ENCODE results near the gene WAC.
"Not testable (repeated sequence)": the region's sequence is repeated elsewhere in the genome, so short reads cannot be mapped to it uniquely, and the experiment has no call there.

The WAC gene

DNA sequence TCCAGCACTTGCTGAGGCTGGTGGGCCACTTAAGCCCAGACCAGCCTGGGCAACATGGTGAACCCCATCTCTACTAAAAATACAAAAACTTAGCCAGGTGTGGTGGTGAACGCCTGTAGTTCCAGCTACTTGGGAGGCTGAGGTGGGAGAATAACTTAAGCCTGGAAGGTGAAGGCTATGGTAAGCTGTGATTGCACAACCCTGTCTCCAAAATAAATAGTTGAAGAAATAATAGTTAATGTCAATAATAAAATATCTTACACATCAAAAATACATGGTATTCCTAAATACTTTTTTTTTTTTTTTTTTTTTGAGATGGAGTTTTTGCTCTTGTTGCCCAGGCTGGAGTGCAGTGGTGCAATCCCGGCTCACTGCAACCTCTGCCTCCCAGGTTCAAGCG is 76.7 kb downstream of the WAC start:
- not testable (repeated sequence) for DNase-seq (ENCODE audit: low read depth in 2 of 2)

DNA sequence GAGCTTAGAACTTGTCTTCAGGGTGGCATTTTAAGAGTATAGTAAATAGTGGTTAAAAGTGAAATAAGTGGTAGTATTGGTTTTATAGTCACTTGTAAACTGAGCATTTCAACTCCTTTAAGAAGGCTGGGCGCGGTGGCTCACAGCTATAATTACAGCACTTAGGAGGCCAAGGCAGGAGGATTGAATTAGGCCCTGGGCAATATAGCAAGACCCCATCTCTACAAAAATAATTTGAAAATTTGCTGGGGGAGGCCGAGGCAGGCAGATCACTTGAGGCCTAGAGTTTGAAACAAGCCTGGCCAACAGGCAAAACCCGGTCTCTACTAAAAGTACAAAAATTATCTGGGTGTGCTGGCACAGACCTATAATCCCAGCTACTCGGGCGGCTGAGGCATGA is 80.0 kb downstream of the WAC start:
- DNase-seq (ENCODE audit: low read depth in 2 of 2), result no peak

DNA sequence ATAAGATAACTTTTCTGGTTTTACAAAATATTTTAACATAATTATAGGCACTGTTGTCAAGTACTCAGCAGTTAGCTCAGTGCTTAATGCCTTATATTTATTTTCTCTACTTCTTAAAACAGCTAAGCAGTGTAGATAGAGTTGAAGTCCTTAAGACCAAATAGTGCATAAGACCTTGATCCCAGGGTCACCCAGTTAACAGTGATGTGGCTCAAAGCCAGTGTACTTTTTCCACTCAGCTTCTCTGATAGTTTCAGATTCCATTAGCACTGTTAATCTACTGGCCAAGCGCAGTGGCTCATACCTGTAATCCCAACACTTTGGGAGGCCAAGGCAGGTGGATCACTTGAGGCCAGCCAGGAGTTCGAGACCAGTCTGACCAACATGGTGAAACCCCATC is 83.6 kb downstream of the WAC start:
- DNase-seq (ENCODE audit: low read depth in 2 of 2), result no peak

DNA sequence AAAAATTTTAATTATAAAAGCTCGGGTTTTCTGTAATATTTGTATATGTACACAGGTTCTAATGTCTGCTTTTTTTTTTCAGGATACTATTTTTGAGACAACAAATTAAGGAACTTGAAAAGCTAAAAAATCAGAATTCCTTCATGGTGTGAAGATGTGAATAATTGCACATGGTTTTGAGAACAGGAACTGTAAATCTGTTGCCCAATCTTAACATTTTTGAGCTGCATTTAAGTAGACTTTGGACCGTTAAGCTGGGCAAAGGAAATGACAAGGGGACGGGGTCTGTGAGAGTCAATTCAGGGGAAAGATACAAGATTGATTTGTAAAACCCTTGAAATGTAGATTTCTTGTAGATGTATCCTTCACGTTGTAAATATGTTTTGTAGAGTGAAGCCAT is 86.5 kb downstream of the WAC start:
- DNase-seq (ENCODE audit: low read depth in 2 of 2), result no peak

DNA sequence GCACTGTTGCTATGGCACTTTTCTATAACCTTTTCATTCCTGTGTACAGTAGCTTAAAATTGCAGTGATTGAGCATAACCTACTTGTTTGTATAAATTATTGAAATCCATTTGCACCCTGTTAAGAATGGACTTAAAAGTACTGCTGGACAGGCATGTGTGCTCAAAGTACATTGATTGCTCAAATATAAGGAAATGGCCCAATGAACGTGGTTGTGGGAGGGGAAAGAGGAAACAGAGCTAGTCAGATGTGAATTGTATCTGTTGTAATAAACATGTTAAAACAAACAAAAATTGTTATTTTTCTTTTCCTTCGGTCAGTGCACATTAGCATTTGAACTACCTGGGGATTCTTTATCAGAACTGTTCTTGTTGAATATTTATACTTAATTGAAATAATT is 87.3 kb downstream of the WAC start:
- no peak for DNase-seq (ENCODE audit: low read depth in 2 of 2)

DNA sequence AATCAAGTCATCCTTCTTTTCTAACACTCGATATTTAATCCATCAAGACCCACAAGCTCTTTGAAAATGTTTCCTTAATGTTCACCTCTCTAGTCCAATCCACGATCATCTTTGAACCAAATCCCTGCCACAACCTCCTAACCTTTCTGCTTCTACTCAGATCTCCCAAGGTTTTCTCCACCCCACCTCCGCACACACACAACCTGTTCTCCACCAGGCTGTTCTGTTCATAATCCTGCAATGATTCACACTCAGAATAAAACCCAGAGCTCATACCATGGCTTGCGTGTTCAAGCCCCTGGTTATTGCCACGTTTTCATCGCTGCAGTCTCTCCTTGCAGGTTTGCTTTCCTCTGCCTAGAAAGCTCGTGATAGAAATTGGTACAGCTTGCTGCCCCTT is 90.6 kb downstream of the WAC start:
- DNase-seq (ENCODE audit: low read depth in 2 of 2), result no peak

DNA sequence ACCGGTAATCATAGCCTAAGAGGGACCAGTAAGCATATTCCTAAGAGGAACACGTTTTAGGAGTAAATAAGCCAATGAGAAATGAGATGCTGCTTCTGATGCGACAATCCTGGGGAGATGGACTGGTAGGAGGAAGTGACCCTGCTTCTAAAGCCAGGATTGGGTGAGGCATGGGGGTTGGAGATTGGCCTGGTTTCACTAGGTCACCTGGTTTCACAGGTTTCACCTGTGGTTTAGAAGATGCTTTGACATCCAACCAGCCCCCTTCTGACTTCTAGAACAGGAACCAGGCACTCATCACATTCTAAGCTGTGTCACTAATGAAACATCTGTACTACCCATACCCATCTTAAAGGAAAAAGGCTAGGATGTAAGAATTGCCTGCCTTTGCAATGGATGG is 91.4 kb downstream of the WAC start:
- DNase-seq (ENCODE audit: low read depth in 2 of 2), result no peak

DNA sequence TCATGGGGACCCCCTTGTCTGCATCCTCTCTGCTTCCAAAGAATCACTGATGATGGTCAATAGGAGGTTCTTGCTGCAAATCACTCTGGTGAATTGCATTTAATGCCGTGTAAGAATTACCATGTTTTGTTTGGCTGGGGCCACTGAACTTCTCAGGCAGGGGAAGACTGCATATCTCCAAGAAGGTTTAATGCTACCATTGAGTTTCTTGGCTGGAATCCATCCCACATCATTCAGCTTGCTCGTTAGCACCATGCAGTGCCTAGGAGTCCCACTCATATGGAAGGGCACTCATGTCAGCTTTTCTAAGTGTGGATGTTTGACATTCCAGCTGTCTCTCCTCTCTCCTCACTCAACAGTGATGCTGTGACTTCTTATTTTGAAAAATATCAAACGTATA is 94.2 kb downstream of the WAC start:
- no peak for DNase-seq (ENCODE audit: low read depth in 2 of 2)

DNA sequence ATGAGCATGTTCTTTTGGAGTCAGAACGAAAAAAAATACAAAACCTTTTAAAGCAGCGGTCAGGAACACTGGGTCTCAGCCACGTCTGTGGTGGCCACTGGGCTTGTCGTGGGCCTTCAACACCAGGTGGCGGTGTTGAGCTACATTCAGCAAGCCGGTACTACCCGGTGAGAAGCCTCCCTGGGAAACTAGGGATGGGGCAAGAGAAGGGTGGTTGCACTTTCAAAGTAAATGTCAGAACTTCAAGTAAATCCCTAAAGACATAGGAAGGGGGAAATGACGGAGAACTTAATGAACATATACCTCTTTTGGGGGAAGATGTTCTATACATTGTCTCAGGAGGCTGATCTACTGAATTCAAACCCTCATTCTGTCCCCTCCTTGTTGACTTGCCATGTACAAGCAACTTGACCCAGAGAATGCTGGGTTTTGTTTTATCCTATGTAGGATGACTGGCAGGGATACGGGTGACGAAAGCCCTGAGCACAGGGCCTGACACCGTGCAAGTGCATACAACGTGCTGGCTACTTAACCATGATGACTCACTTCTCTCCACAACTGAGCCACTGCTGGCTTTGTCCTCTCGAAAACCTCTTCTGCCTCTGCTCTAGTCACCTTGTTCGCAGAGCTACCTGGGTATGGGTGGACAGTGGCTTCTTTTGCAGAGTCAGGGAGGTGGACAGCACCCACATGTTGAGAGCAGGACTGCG is 95.4 kb downstream of the WAC start:
- peak; percentile 51 to 57 for DNase-seq (ENCODE audit: low read depth in 2 of 2)

DNA sequence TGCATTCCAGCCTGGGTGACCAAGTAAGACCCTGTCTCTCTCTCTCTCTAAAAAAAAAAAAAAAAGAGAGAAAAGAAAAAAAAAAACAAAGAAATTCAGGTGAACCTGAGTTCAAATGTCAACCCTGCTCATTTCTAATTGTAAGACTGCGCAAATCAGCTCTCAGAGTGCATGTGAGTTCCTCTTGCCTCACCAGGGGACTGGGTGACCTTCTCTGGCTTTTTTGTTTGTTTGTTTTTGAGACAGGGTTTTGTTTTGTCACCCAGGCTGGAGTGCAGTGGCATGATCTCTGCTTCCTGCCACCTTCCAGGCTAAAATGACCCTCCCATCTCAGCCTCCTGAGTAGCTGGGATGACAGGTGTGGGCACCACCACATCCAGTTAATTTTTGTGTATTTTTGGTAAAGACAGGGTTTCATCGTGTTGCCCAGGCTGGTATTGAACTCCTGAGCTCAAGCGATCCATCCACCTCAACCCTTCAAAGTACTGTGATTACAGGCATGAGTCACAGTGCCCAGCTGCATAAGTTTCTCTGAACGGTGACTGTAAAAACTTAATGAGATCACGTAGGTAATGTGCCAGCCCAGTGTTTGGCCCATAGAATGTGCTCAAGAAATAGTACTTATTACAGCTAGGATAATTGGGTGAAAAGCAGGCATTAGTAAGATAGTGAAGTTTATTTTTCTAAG is 99.1 kb downstream of the WAC start:
- DNase-seq (ENCODE audit: low read depth in 2 of 2), result no peak

DNA sequence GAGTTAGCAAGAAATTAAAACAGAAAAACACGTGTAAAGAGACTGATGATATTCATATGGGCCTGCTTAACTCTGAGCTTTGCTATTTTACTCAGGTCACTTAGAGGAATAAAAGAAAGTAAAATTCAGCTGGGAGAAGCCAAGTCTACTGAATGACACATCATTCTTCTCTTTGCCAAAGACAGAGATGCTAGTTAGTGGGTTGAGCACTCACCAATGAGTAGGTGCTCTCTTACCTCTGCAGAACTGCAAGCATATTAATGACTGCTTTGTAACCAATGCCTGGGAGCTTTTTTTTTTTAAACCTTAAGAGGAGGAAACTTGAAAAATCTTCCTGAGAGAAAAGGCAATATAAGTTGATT is 99.6 kb downstream of the WAC start:
- no peak for DNase-seq (ENCODE audit: low read depth in 2 of 2)

DNA sequence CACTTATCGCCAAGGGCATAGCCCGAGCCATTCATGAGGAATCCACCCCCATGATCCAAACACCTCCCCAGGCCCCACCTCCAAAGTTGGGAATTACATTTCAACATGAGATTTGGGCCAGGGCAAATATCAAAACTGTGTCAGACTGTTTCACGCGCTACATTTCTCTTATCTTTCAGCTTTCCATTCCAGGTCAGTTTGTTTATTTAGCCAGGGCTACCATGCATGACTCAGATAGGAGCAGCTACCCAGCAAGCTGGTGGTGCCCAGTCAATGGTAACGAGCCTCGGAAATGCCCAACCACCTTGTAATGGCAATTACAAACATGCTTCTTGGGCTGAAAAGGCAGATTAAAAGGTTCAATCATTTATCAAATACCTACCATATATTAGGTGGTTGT is 100.8 kb downstream of the WAC start:
- no peak for DNase-seq (ENCODE audit: low read depth in 2 of 2)

DNA sequence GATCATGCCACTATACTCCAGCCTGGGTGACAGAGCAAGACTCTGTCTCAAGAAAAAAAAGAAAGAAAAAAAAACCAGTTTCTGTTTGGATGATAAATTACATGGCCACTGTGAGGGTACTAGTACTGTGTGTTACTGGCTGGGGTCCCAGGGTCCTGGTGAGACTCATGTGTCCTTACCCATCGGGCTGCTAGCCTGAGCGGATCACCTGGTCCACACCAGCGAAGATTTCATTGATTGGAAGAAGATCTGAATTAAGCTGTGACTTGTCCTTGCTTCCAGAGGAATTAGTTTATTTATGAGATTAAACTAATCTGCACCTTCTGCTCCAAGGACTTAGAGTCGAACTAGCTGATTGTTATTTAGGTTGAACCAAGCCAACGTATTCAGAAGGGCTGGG is 104.4 kb downstream of the WAC start:
- no peak for DNase-seq (ENCODE audit: low read depth in 2 of 2)

DNA sequence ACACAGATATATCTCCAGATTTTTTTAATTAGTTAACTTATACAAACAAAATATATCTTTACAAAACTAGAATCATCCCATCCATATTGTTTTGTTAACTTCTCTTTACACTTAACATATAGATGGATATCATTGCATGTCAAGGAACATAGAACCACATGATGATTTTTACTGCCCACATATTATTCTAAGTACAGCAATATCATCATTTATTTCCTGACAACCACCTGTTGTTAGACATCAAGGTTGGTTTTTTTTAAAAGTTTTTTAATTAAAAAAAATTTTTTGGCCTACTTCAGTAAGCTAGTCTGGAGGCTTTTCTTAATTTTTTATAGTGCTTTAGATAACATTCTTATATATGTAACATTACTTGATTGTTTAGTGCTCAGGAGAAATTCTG is 105.5 kb downstream of the WAC start:
- DNase-seq (ENCODE audit: low read depth in 2 of 2), result no peak

DNA sequence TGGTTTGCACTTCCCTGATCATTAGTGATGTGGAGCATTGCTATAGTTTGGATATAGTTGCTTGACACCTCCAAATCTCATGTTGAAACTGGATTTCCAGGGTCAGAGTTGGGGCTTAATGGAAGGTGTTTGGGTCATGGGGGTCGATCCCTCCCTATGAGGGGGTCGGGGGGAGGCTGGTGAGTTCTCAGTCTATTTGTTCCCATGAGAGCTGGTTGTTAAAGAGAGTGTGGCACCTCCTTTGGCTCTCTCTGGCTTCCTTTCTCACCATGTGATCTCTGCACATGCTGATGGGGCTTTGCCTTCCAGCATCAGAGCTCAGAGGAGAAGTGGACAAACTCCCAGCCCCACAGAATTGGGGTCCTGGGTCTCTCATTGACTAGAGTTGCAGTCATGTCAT is 107.6 kb downstream of the WAC start:
- DNase-seq (ENCODE audit: low read depth in 2 of 2), result no peak

DNA sequence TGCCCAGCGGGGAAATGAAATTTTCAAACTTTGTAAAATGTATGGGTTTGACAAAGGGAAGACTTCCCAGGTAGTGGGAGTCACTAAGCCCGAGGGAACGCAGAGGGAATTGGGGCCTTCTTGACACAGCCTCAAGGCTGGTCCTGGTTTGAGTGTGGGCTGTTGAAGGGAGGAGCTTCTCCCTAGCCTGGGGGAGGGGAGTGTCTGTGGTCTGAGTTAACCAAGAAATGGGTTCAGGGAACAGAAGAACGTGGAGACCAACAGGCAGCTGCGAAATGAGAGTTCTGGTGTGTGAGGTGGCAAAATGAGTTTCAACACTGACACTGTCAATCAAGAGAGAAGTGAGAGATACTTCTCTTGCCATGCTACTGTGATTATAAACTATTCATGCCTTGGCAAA is 111.7 kb downstream of the WAC start:
- DNase-seq (ENCODE audit: low read depth in 2 of 2), result no peak

DNA sequence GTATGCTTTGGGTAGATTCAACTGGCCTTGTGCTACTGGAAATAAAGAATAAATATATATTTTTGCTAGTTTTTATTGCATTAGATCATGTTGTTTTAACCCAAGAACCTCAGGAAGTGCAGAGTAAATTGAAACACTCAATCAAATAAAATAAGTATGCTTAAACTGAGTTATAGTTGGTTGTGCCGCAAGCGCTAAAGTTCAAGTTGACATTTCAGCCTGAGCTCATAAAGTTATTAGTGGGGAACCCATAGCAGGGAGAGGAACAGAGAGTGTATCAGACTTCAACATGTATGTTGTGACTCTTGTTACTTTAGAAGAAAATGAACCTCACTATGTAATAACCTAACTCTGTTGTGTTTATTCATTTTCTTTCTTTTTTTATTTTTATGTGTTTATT is 119.2 kb downstream of the WAC start:
- no peak for DNase-seq (ENCODE audit: low read depth in 2 of 2)

DNA sequence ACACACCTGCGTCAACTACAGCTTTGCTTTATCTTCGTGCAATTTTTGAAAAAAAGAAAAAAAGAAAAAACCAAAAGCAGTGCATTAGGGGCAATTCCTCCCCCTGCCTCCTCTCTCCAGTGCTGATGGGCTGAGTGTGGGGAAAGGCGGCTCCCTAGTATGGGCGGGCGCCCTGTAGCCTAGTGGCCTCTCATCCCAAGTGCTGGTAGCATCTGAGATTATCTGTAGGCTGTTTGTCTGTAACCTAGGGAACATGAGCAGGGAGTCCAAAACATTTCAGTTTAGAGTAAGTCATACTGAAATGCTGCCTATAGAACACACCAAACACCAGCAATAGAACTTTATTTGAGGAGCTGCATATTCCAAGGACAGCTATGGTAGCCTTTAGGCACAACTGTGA is 119.8 kb downstream of the WAC start:
- DNase-seq (ENCODE audit: low read depth in 2 of 2), result no peak

DNA sequence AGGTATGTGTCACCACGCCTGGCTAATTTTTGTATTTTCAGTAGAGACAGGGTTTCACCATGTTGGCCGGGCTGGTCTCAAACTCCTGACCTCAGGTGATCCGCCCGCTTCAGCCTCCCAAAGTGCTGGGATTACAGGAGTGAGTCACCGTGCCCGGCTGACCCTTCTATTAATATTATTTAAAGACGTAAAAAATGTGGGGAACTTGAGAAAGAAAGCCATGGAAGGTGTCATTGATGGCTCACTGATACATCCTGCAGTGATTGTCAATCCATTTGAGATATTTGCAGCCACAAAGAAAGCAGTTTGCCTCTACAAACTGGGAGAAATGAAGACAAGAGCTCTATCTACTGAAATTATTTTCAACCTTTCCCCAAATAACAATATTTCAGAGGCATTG is 125.9 kb downstream of the WAC start:
- DNase-seq (ENCODE audit: low read depth in 2 of 2), result not testable (repeated sequence)

DNA sequence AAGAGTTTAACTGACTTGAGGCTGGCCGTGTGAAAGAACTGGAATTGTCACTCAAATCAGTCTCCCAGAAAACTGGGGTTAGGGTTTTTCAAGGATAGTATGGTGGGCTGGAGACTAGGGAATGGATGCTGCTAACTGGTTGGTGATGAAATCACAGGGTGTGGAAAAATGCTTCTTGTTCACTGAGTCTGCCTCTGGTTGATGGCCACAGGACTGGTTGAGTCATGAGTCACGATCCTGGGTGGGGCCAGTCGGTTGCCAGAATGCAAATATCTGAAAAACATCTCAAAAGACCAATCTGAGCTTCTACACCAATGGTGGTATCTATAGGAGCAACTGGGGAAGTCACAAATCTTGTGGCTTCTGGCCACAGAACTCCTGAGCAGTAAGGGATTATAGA is 128.1 kb downstream of the WAC start:
- no peak for DNase-seq (ENCODE audit: low read depth in 2 of 2)

DNA sequence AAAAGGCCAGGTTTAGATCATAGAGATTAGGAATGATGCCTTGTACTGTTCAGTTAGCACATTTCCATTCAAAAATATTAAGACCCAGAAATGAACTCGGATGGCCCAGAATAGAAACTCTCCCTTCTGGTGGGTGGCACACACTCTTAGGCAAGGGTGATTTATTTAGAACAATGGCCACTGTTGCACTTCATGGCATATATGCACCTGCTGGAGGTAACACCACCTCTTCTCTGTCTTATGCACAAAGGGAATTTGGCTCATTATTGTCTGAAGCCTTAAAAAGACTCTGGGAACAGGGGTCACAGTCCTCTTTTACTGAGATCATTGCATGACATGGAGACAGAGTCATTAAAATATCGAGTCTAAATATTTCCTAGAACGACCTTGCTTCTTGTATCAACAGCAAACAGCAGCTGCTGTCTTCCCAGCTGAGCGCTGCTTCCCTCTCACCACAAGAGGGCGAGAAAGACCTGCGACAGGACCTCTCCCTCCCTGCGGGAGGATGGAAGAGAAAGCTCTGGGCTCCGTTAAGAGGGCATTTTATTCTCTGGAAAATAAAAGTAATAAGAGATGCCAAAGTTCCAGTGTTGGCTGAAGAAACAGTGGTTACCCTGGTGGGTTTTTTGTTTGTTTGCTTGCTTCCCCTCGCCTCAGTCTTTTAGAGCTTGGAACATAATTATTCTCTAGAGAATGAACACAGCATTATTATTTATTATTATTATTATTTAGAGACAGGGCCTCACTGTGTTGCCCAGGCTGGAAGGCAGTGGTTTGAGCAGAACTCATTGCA is 130.9 kb downstream of the WAC start:
- DNase-seq (ENCODE audit: low read depth in 2 of 2), result peak in 1 of 2 donors; percentile 37

DNA sequence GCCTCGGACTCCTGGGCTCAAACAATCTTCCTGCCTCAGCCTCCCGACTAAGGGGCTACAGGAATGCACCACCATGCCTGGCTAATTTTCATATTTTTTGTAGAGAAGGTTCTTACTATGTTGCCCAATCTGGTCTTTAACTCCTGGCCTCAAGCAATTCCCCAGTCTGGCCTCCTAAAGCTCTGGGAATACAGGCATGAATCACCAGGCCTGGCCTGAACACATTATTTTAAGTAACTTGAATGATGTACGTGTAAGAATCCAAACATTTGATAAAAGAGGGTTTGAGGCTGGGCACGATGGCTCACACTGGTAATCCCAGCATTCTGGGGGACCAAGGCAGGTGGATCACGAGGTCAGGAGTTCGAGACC is 131.4 kb downstream of the WAC start:
- DNase-seq (ENCODE audit: low read depth in 2 of 2), result no peak
